NCI-H1092 (cell line): Measurements from ENCODE around the gene CDH4.

Experiments
- DNase-seq: peaks from one replicate; lab custom pipeline; 2025; lab: John Stamatoyannopoulos, UW

Gene CDH4

GRCh38 chr20:61819921-61820825 lies 568.1 kb downstream of the CDH4 start:
- no peak for DNase-seq

DNA sequence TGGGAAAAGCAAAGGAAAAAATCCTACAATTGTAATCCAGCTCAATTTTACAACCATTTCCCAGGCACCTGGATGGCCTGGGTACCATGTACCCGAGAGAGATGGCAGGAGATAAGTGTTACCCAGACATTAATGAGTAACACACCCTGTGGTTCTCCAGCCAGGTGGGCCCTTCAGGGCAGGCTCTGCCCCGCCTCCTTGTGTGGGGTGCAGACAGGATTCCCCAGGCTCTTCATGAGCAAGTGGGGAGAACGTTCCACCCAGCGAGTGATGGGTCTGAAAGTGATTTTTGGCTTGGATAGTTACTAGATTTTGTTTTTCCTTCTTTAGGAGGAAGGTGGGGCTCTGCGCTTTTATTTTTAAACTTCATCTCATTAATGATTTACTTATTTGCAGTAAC lies 569.7 kb downstream of the CDH4 start:
- DNase-seq: no peak

DNA sequence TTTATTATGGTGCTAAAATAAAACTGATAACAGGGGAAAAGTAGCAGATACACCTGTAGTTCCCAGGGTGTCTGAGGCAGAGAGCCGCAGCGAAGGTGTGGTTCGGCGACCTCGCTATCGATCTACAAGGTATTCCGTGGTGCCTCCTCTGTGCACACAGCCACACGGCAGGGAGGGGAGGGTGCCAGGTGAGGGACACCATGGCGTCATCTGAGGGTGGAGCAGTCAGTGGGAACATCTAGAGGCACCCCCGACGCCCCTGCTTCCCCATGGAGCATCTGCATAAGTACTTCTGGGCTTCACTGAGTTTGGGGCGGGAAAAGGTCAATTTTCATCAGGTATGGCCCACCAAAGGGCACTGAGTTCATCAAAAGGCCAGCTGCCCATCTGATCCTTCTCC lies 570.3 kb downstream of the CDH4 start:
- DNase-seq: no peak

DNA sequence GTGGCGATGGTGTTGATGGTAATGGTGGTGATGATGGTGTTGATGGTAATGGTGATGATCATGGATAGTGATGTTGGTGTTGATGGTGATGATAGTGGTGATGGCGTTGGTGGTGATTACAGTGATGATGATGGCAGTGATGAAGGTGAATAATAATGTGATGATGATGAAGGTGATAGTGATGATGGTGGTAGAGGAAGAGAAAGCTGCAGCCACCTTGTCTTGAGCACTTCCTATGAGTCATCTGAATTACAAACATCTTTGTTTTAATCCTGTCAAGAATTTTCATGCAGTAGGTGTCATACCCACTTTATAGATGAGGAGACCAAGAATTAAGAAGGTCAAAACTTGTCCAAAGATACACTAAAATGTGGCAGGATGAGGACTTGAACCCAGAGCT lies 571.2 kb downstream of the CDH4 start:
- DNase-seq: no peak

DNA sequence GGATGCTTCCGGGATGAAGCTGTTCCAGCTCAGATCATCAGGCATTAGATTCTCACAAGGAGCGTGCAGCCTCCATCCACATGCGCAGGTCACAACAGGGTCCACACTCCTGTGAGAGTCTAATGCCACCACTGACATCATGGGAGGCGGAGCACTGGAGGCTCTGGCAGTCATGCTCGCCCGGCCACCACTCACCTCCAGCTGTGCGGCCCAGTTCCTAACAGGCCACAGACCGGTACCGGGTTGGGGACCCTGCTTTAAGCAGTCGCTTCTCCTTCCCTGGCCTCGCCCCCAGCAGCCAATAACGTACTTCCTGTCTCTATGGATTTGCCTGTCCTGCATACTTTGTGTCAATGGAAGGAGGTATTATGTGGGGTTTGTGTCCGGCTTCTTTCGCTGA lies 576.8 kb downstream of the CDH4 start:
- DNase-seq: no peak

GRCh38 chr20:61829526-61829925 lies 577.5 kb downstream of the CDH4 start:
- no peak for DNase-seq

DNA sequence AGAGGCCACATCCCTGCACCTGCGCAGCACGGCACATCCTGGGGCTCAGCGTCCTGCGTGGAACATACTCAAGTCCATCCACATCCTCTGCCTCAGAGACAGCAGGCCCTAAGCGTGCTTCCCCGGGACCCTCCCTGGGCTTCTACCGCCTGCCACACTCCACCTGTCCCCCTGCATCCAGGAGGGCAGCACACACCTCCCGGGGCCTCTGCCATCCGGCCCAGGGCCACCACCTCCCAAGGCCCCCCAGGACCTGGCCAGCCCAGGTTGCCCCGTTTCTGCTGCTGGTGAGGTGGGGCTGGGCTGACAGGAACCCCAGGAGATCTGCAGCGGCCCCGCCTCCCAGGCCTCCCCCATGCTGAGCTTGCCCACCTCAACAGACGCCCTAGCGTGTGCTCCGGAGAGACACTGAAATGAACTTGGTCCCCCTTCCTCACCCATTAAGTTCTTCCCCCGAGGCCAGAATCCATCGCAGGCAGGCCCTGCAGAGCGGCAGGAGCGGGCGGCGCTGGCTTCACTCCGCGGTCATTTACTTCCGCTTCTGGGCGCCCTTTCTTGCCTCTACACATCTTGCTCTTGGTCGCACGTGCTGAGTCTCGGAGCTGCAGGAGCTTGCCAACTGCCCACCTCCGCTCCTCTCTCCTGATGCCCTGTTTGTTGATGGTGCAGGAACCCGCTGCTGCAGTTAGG lies 578.3 kb downstream of the CDH4 start:
- DNase-seq: no peak

DNA sequence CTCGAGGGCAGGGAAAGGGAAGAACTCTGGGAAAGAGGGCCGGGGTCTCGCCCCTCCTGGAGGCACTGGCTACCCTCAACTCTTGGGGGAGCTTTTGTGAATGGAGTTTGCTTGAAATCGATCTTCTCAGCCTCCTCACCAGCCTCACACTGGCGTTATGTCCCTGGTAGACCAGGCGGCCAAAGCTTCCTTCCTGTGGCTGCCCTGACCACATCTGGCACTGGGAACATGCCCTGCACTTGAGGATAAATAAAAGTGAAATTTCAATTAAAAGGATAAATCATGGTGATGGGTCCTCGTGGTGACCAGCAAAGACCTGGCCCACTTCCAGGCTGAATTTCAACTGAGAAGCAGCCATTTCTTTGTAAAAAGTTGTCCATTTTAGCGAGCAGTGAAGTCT lies 578.9 kb downstream of the CDH4 start:
- DNase-seq: no peak

- no peak for DNase-seq
Measured at GRCh38 chr20:61832181-61832580, 580.1 kb downstream of the CDH4 start.

DNA sequence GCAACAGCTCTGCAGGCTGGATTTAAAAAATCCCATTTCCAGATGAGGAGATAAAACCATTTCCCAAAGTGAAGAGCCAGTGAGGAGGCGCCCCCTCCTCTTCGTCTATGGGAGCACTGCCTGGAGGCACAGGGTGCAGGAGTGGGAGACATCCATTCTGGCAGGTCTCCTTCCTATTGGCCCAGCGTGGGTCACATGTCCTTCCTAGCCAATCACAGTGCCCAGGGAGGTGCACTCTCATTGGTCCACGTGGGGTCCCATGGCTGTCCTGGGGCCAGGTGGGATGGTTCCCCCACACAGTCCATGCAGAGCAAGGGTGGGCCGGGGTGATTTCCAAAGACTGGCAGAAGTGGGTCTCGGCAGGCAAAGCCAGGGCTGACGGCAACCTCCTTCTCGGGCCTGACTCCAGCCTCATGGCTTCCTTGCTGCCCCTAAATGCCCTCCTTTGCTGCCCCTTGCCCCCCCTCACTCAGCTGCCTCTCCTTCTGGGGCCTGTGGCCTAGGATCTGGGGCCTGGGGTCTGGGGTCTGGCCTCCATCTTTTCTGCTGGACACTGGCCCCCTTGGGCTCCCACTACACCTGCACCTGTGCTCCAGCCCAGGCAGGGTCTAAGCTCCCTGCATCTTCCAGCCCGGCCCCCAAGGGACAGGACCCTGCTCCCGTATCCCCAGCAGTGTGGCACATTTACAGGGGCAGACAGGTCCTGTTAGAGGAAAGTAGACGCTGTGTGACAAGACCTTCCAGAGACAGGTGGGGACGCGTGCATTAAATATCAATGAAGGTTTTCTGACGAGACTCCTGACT lies 581.9 kb downstream of the CDH4 start:
- DNase-seq: no peak

DNA sequence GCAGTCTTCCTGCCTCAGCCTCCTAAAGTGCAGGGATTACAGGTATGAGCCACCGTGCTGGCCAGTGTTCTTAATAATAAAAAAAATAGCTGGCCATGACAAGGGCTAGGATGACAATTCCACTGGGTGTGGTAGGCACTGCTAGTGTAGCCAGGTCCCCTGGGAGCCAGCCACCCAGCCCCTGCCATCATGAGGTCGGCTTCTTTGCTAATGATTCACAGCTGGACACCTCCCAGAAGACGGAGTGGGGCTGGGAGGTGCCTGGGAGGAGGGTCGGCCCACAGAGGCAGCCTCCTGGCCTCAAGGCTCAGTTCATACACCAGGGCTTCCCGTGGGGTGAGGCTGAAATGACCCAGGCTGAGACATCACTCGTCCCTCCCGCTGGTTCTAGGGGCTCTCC lies 583.2 kb downstream of the CDH4 start:
- no peak for DNase-seq

- DNase-seq: no peak
Measured at GRCh38 chr20:61835791-61836350, 583.8 kb downstream of the CDH4 start.

DNA sequence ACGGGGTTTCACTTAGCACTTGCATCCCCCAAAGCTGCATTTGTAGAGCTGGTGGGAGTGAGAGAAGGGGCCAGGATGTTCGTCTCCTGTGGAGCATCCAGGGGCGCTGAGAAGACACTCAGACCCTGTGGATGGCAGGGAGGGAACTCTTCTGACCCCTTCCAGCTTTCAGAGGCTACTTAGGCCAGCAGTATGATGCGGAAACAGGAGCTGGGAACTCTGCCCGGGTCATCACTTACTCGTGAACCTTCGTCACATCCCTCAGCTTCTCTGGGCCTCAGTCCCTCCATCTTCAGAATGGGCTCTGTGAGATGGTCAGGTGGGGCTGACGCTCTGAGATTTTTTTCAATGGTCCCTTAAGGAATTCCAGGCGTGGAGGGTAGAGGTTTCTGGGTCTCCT lies 585.1 kb downstream of the CDH4 start:
- no peak for DNase-seq

GRCh38 chr20:61839223-61839911 lies 587.3 kb downstream of the CDH4 start:
- DNase-seq: no peak

DNA sequence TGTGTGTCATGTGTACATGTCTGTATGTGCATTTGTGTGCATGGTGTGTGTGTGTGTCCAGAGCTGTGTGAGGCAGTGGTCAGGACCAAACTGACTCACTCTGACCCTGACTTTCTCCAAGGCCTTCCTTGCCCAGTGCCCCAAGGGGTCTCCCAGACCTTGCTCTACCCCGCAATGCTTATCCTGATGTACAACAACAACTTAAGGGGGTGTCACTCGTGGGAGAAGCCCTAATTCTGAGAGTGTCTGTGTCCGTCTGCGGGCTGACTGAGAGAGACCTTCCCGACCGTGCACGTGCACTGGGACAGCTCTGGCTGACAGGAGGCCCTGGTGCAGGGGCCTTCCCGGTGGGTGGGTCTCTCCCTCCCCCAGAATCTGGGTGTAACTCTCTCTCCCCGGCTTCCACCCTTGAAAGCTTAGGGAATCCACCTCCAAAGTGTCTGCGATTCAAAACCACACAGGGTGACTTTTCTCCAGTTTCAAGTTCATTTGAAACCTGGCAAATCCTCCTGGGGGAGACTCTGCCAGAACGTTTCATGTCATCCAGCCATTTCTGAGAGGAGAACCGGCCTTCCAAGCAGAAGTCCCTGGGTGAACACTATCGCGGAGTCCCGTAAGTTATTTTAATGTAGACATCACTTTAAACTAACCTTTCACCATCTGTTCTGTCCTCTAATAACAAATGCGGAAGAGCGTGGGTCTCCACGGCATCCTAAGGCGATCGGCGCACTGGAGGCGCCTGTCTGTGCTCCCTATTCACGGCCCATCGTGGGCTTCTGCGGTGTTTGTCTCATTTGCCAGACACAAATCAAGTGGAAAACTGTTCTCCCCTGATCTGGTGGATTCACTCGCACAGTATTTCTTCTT lies 588.1 kb downstream of the CDH4 start:
- DNase-seq: no peak

DNA sequence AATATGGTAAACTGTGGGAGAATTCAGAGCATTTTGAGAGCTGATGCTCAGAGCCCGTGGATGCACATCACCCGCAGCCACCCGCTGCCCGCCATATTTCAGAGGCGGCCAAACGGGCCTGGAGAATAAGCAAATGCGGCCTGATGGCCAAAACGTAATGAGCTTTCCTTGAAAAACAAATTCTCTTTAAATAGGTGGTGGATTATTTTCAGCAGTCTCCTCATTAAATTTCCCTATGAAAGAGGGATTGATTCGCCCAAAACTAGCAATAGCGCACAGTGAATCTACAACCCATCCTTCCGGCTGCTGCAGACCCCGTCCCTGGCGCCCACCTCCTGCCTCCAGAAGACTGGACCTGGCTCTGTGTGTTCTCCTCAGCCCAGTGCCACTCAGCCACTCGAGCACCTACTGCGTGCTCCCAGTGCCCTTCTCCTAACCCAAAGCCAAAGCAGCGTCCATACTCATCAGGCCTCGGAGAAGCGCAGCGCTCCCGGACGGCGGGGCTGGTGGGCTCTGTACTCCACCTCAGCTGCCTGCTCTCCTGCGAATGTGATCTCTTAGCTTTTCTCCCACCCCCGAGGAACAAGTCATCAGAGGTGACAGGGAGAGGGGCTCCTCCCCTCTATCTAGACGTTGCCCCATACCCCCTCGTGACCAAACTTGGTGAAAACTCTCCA lies 588.9 kb downstream of the CDH4 start:
- DNase-seq: no peak

DNA sequence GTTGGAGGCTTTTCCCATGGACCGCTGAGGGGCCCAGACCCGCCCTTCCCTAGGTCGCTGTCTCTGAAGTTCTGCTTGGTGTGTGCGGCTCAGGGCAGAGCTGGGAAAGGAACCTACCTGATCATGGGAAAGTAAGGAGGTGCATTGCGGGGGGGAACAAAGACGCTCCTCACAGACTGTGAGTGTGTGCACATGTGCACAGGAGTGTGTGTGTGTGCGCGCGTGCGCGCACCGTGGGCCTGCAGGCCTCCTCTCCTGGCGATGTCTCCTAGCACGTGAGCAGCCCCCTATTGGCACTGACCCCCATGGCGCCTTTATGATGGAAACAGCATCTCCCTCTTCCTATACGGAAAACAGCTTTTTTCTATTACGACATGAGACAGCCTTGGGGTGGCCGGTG lies 589.5 kb downstream of the CDH4 start:
- no peak for DNase-seq

GRCh38 chr20:61841966-61842365 lies 589.9 kb downstream of the CDH4 start:
- no peak for DNase-seq

DNA sequence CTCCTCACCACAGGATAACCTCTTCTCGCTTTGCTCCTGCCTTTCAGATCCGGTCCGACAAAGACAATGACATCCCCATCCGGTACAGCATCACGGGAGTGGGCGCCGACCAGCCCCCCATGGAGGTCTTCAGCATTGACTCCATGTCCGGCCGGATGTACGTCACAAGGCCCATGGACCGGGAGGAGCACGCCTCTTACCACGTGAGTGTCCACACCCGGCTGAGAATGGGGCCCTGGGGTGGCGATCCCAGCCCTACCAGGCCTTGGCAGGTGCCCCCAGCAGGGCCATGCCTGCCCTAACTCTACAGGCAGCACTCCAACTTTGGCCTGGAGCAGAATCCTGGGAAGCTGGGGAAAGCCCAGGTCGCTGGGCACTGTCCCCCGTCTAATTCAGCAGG lies 592.6 kb downstream of the CDH4 start:
- no peak for DNase-seq

GRCh38 chr20:61845233-61845671 lies 593.2 kb downstream of the CDH4 start:
- DNase-seq: no peak
